HEK293 (cell line): ENCODE results near the gene BMP10.

Experiments used
- CTCF ChIA-PET: fragments of 350-600 bp; formaldehyde crosslinking; extraction: SDS; loops from one replicate; lab custom pipeline; 2021; ENCODE audit warnings: antibody characterized with exemption; lab: Yijun Ruan, JAX
- POLR2A ChIA-PET: fragments of 300-600 bp; formaldehyde crosslinking; extraction: SDS; loops from one replicate; lab custom pipeline; 2020; ENCODE audit warnings: antibody characterized with exemption, inconsistent platforms; lab: Yijun Ruan, JAX
- H3K27ac ChIP-seq: fragments of 200-500 bp; sonication (Bioruptor generic); 2 replicates; pipeline ENCODE4 v1.5.1; 2014; ENCODE audit warnings: low read depth, low read length, control low read depth, inconsistent platforms; ENCODE audit errors: extremely low read depth
- H3K36me3 ChIP-seq, 2 experiments: fragments of 200-500 bp in 1 of 2; sonication (Bioruptor generic) in 1 of 2; 1 replicate in 1 of 2; 2 replicates in 1 of 2; pipeline ENCODE4 v1.5.1; 2014 to 2017; ENCODE audit warnings: inconsistent platforms in 2 of 2, low read length in 2 of 2; ENCODE audit not compliant: control insufficient read depth in 2 of 2, insufficient read depth in 1 of 2
- H3K4me1 ChIP-seq: fragments of 200-500 bp; sonication (Bioruptor generic); 2 replicates; pipeline ENCODE4 v1.5.1; 2014; ENCODE audit warnings: mild to moderate bottlenecking, low read length, inconsistent platforms; ENCODE audit not compliant: control insufficient read depth, insufficient read depth
- H3K4me3 ChIP-seq: 2 replicates; pipeline ENCODE4 v1.5.1; 2011; ENCODE audit warnings: low read depth, mild to moderate bottlenecking, control low read depth, low read length, moderate library complexity
- H3K9me3 ChIP-seq: fragments of 200-500 bp; sonication (Bioruptor generic); 2 replicates; pipeline ENCODE4 v1.5.1; 2014; ENCODE audit warnings: low read depth, low read length, inconsistent platforms; ENCODE audit not compliant: control insufficient read depth, insufficient read depth
- BCL11A ChIP-seq: fragments of 450-650 bp; formaldehyde crosslinking; IDR thresholded peaks from 2 replicates; pipeline ENCODE4 v1.5.1; 2016; ENCODE audit warnings: low read depth, missing biosample characterization, missing genetic modification characterization
- ELK4 ChIP-seq: IDR thresholded peaks from 2 replicates; pipeline ENCODE4 v1.6.1; 2011; ENCODE audit warnings: mild to moderate bottlenecking, low read depth, low read length, borderline replicate concordance
- GFI1B ChIP-seq: fragments of 450-650 bp; formaldehyde crosslinking; IDR thresholded peaks from 2 replicates; pipeline ENCODE4 v1.5.1; 2016; ENCODE audit warnings: missing biosample characterization, missing genetic modification characterization
- KLF16 ChIP-seq: fragments of 450-650 bp; formaldehyde crosslinking; IDR thresholded peaks from 2 replicates; pipeline ENCODE4 v1.5.1; 2017; ENCODE audit warnings: missing biosample characterization, missing genetic modification characterization
- MZF1 ChIP-seq: fragments of 450-650 bp; formaldehyde crosslinking; IDR thresholded peaks from 2 replicates; pipeline ENCODE4 v1.5.1; 2017; ENCODE audit warnings: missing biosample characterization, missing genetic modification characterization, borderline replicate concordance
- OVOL3 ChIP-seq: fragments of 450-650 bp; formaldehyde crosslinking; IDR thresholded peaks from 2 replicates; pipeline ENCODE4 v1.5.1; 2016; ENCODE audit warnings: missing biosample characterization, missing genetic modification characterization
- SCRT1 ChIP-seq: fragments of 450-650 bp; formaldehyde crosslinking; IDR thresholded peaks from 2 replicates; pipeline ENCODE4 v1.5.1; 2016; ENCODE audit warnings: missing biosample characterization, missing genetic modification characterization, borderline replicate concordance
- SCRT2 ChIP-seq: fragments of 450-650 bp; formaldehyde crosslinking; IDR thresholded peaks from 2 replicates; pipeline ENCODE4 v1.5.1; 2016; ENCODE audit warnings: missing biosample characterization, missing genetic modification characterization
- SP2 ChIP-seq: fragments of 450-650 bp; formaldehyde crosslinking; IDR thresholded peaks from 2 replicates; pipeline ENCODE4 v1.5.1; 2016; ENCODE audit warnings: missing biosample characterization, missing genetic modification characterization
- ZBTB1 ChIP-seq: fragments of 450-650 bp; formaldehyde crosslinking; IDR thresholded peaks from 2 replicates; pipeline ENCODE4 v1.5.1; 2016; ENCODE audit warnings: missing biosample characterization, missing genetic modification characterization
- ZBTB20 ChIP-seq: fragments of 450-650 bp; formaldehyde crosslinking; IDR thresholded peaks from 2 replicates; pipeline ENCODE4 v1.5.1; 2016; ENCODE audit warnings: missing biosample characterization, missing genetic modification characterization
- ZBTB21 ChIP-seq: fragments of 450-650 bp; formaldehyde crosslinking; IDR thresholded peaks from 2 replicates; pipeline ENCODE4 v1.5.1; 2017; ENCODE audit warnings: missing biosample characterization, missing genetic modification characterization
- ZFP41 ChIP-seq: fragments of 450-650 bp; formaldehyde crosslinking; IDR thresholded peaks from 2 replicates; pipeline ENCODE4 v1.5.1; 2016; ENCODE audit warnings: missing biosample characterization, missing genetic modification characterization, borderline replicate concordance
- ZNF157 ChIP-seq: fragments of 450-650 bp; formaldehyde crosslinking; IDR thresholded peaks from 2 replicates; pipeline ENCODE4 v1.5.1; 2016; ENCODE audit warnings: missing biosample characterization, missing genetic modification characterization
- ZNF169 ChIP-seq: fragments of 450-650 bp; formaldehyde crosslinking; IDR thresholded peaks from 2 replicates; pipeline ENCODE4 v1.5.1; 2016; ENCODE audit warnings: missing biosample characterization, missing genetic modification characterization
- ZNF266 ChIP-seq: fragments of 450-650 bp; formaldehyde crosslinking; IDR thresholded peaks from 2 replicates; pipeline ENCODE4 v1.5.1; 2016; ENCODE audit warnings: missing biosample characterization, missing genetic modification characterization, low read depth
- ZNF366 ChIP-seq: fragments of 450-650 bp; formaldehyde crosslinking; conservative IDR thresholded peaks from 2 replicates; pipeline ENCODE4 v1.5.1; 2016; ENCODE audit warnings: missing biosample characterization, missing genetic modification characterization
- ZNF37A ChIP-seq: fragments of 450-650 bp; IDR thresholded peaks from 2 replicates; pipeline ENCODE4 v1.5.1; 2018; ENCODE audit warnings: missing biosample characterization, missing genetic modification characterization
- ZNF423 ChIP-seq: fragments of 450-650 bp; formaldehyde crosslinking; IDR thresholded peaks from 2 replicates; pipeline ENCODE4 v1.5.1; 2016; ENCODE audit warnings: missing biosample characterization, missing genetic modification characterization
- ZNF473 ChIP-seq: fragments of 450-650 bp; formaldehyde crosslinking; IDR thresholded peaks from 2 replicates; pipeline ENCODE4 v1.5.1; 2017; ENCODE audit warnings: missing biosample characterization, missing genetic modification characterization
- ZNF514 ChIP-seq: fragments of 450-650 bp; formaldehyde crosslinking; IDR thresholded peaks from 2 replicates; pipeline ENCODE4 v1.5.1; 2016; ENCODE audit warnings: missing biosample characterization, missing genetic modification characterization
- ZNF560 ChIP-seq: fragments of 450-650 bp; formaldehyde crosslinking; IDR thresholded peaks from 2 replicates; pipeline ENCODE4 v1.5.1; 2017; ENCODE audit warnings: missing biosample characterization, missing genetic modification characterization, borderline replicate concordance
- ZNF580 ChIP-seq: fragments of 450-650 bp; formaldehyde crosslinking; IDR thresholded peaks from 2 replicates; pipeline ENCODE4 v1.5.1; 2016; ENCODE audit warnings: missing biosample characterization, missing genetic modification characterization
- ZNF677 ChIP-seq: fragments of 450-650 bp; IDR thresholded peaks from 2 replicates; pipeline ENCODE4 v1.5.0; 2018; ENCODE audit warnings: missing biosample characterization, mild to moderate bottlenecking, missing genetic modification characterization, moderate library complexity
- ZNF692 ChIP-seq: fragments of 450-650 bp; formaldehyde crosslinking; IDR thresholded peaks from 2 replicates; pipeline ENCODE4 v1.5.1; 2016; ENCODE audit warnings: missing biosample characterization, missing genetic modification characterization
- ZNF777 ChIP-seq: fragments of 450-650 bp; formaldehyde crosslinking; IDR thresholded peaks from 2 replicates; pipeline ENCODE4 v1.5.1; 2017; ENCODE audit warnings: missing biosample characterization, missing genetic modification characterization, borderline replicate concordance
- TF ChIP-seq, protein P1 (sequence below): fragments of 450-650 bp; formaldehyde crosslinking; IDR thresholded peaks from 2 replicates; pipeline ENCODE4 v1.5.1; 2016; ENCODE audit warnings: missing biosample characterization, missing genetic modification characterization
- TF ChIP-seq, protein P2 (sequence below): fragments of 450-650 bp; formaldehyde crosslinking; IDR thresholded peaks from 2 replicates; pipeline ENCODE4 v1.5.1; 2017; ENCODE audit warnings: missing biosample characterization, missing genetic modification characterization
- TF ChIP-seq, protein P3 (sequence below): fragments of 450-650 bp; formaldehyde crosslinking; IDR thresholded peaks from 2 replicates; pipeline ENCODE4 v1.5.1; 2016; ENCODE audit warnings: missing biosample characterization, missing genetic modification characterization

Gene BMP10

DNA sequence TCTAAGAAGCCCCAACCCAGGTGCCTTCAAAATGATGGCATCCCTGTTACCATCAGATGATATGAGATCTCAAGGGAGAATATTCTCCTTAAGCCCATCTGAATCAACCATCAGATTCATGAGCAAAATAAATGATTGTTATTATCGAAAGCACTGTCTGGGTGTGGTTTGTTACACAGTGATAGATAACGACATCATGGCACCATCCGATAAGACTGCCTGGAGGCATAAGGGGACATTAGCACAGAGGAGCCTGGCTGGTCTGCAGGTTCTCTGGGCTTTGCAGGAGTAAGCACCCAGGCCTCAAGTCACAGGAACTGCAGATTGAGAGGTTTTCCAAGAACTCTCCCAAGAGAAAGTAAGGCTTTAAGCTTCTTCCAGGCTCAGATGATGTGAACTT lies 15.6 kb downstream of the BMP10 start:
- POLR2A ChIA-PET: no interaction called here
- H3K27ac ChIP-seq: no peak overlapping the region
- H3K36me3 ChIP-seq: no peaks in the 10 kb centered on the region
- TF ChIP-seq OVOL3 (tag by site-specific recombination) (no peak), ZNF560 (tag by site-specific recombination) (no peak), KLF16 (tag by site-specific recombination) (no peak), ZNF514 (no peak), ZBTB21 (tag by site-specific recombination) (no peak), MZF1 (tag by site-specific recombination) (no peak), ZBTB20 (no peak), SCRT1 (tag by site-specific recombination) (no peak), ZNF169 (tag by site-specific recombination) (no peak), ZNF157 (tag by site-specific recombination) (no peak), ZFP41 (tag by site-specific recombination) (no peak), BCL11A (no peak), SCRT2 (tag by site-specific recombination) (no peak), ZNF777 (tag by site-specific recombination) (no peak), ZNF366 (tag by site-specific recombination) (no peak)
- TF ChIP-seq, protein P1, sequence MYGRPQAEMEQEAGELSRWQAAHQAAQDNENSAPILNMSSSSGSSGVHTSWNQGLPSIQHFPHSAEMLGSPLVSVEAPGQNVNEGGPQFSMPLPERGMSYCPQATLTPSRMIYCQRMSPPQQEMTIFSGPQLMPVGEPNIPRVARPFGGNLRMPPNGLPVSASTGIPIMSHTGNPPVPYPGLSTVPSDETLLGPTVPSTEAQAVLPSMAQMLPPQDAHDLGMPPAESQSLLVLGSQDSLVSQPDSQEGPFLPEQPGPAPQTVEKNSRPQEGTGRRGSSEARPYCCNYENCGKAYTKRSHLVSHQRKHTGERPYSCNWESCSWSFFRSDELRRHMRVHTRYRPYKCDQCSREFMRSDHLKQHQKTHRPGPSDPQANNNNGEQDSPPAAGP (tag by site-specific recombination): no peak
- TF ChIP-seq, protein P2, sequence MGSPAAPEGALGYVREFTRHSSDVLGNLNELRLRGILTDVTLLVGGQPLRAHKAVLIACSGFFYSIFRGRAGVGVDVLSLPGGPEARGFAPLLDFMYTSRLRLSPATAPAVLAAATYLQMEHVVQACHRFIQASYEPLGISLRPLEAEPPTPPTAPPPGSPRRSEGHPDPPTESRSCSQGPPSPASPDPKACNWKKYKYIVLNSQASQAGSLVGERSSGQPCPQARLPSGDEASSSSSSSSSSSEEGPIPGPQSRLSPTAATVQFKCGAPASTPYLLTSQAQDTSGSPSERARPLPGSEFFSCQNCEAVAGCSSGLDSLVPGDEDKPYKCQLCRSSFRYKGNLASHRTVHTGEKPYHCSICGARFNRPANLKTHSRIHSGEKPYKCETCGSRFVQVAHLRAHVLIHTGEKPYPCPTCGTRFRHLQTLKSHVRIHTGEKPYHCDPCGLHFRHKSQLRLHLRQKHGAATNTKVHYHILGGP (tag by site-specific recombination): no peak
- TF ChIP-seq, protein P3, sequence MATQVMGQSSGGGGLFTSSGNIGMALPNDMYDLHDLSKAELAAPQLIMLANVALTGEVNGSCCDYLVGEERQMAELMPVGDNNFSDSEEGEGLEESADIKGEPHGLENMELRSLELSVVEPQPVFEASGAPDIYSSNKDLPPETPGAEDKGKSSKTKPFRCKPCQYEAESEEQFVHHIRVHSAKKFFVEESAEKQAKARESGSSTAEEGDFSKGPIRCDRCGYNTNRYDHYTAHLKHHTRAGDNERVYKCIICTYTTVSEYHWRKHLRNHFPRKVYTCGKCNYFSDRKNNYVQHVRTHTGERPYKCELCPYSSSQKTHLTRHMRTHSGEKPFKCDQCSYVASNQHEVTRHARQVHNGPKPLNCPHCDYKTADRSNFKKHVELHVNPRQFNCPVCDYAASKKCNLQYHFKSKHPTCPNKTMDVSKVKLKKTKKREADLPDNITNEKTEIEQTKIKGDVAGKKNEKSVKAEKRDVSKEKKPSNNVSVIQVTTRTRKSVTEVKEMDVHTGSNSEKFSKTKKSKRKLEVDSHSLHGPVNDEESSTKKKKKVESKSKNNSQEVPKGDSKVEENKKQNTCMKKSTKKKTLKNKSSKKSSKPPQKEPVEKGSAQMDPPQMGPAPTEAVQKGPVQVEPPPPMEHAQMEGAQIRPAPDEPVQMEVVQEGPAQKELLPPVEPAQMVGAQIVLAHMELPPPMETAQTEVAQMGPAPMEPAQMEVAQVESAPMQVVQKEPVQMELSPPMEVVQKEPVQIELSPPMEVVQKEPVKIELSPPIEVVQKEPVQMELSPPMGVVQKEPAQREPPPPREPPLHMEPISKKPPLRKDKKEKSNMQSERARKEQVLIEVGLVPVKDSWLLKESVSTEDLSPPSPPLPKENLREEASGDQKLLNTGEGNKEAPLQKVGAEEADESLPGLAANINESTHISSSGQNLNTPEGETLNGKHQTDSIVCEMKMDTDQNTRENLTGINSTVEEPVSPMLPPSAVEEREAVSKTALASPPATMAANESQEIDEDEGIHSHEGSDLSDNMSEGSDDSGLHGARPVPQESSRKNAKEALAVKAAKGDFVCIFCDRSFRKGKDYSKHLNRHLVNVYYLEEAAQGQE (tag by site-specific recombination): no peak
- H3K9me3 ChIP-seq: no peaks in the 10 kb centered on the region
- CTCF ChIA-PET: interaction anchor here (1.1 kb wide), 1 partner anchor 24 kb away, joined by 4 read pairs; no protein-coding TSS in a partner anchor
- no peaks in the 10 kb centered on the region; the same call in 1 of the 2 replicates for H3K4me1 ChIP-seq
- H3K4me3 ChIP-seq: no peak overlapping the region

- no peaks in the 10 kb centered on the region for H3K36me3 ChIP-seq
- no peaks in the 10 kb centered on the region for H3K9me3 ChIP-seq
- no peak overlapping the region for H3K4me3 ChIP-seq
- ChIA-PET CTCF (interaction anchor here (0.6 to 1.2 kb wide), 5 partner anchors 25 to 453 kb away, joined by 3 to 7 read pairs (median 4); no protein-coding TSS in a partner anchor), POLR2A (interaction anchor here (0.8 kb wide), 1 partner anchor 18 kb away, joined by 5 read pairs; no protein-coding TSS in a partner anchor)
- no peak overlapping the region for H3K27ac ChIP-seq
- H3K4me1 ChIP-seq: no peaks in the 10 kb centered on the region; the same call in 1 of the 2 replicates
- TF ChIP-seq ZNF580 (tag by site-specific recombination): no peak
- no peak for TF ChIP-seq GFI1B (tag by site-specific recombination)
- TF ChIP-seq ZNF692 (tag by site-specific recombination): no peak
- TF ChIP-seq ZNF677: no peak
- TF ChIP-seq ZBTB1 (tag by site-specific recombination): no peak
- no peak for TF ChIP-seq ZNF37A
- no peak for TF ChIP-seq SP2
- TF ChIP-seq ZNF266 (tag by site-specific recombination): no peak
- no peak for TF ChIP-seq ZBTB20
- no peak for TF ChIP-seq ZNF473 (tag by site-specific recombination)
- TF ChIP-seq ELK4: no peak
- no peak for TF ChIP-seq ZNF423 (tag by site-specific recombination)
- no peak for TF ChIP-seq SCRT1 (tag by site-specific recombination)
Measured at GRCh38 chr2:68854476-68854875, 16.7 kb downstream of the BMP10 start.
